Limb (tissue), 2 donors: ENCODE results near the gene PRG3.
"Not testable (repeated sequence)": the region's sequence is repeated elsewhere in the genome, so short reads cannot be mapped to it uniquely, and the experiment has no call there.

Experiments
- DNase-seq, 2 donors: peaks; one replicate each; pipeline ENCODE4 v3.0.0-alpha.2; 2016; ENCODE audit errors: extremely low spot score in 2 of 2

PRG3 gene

GRCh38 chr11:57361420-57361819, 19.5 kb downstream of the PRG3 start:
- DNase-seq, result not testable (repeated sequence)

- DNase-seq, result no peak
These were observed 20.0 kb downstream of the PRG3 start for GRCh38 chr11:57360991-57361390.

GRCh38 chr11:57359896-57360690, 20.9 kb downstream of the PRG3 start:
- DNase-seq, result no peak

- no peak for DNase-seq
These were observed 21.6 kb downstream of the PRG3 start for GRCh38 chr11:57359396-57359795.

- no peak for DNase-seq
These were observed 22.0 kb downstream of the PRG3 start for GRCh38 chr11:57358991-57359390.

- DNase-seq, result no peak
These were observed 22.4 kb downstream of the PRG3 start for GRCh38 chr11:57358543-57358961.

- DNase-seq, result no peak
These were observed 23.1 kb downstream of the PRG3 start for GRCh38 chr11:57357856-57358255.

GRCh38 chr11:57357310-57357709, 23.6 kb downstream of the PRG3 start:
- DNase-seq, result no peak

GRCh38 chr11:57356268-57356667, 24.7 kb downstream of the PRG3 start:
- DNase-seq, result no peak

- no peak for DNase-seq
These were observed 26.3 kb downstream of the PRG3 start for GRCh38 chr11:57354699-57355098.

GRCh38 chr11:57353852-57354251, 27.1 kb downstream of the PRG3 start:
- DNase-seq, result no peak

GRCh38 chr11:57353446-57353845, 27.5 kb downstream of the PRG3 start:
- no peak for DNase-seq

GRCh38 chr11:57353036-57353435, 27.9 kb downstream of the PRG3 start:
- DNase-seq, result no peak

- peak in 1 of 2 donors; percentile 84 for DNase-seq
These were observed 31.3 kb downstream of the PRG3 start for GRCh38 chr11:57349491-57350274.

GRCh38 chr11:57348636-57349313, 32.2 kb downstream of the PRG3 start:
- no peak for DNase-seq

- DNase-seq, result no peak
These were observed 32.9 kb downstream of the PRG3 start for GRCh38 chr11:57348052-57348451.

GRCh38 chr11:57347336-57347735, 33.6 kb downstream of the PRG3 start:
- no peak for DNase-seq

- DNase-seq, result peak; percentile 76 to 79
These were observed 35.3 kb downstream of the PRG3 start for GRCh38 chr11:57345555-57346211.

GRCh38 chr11:57344826-57345225, 36.1 kb downstream of the PRG3 start:
- DNase-seq, result no peak

- no peak for DNase-seq
These were observed 37.1 kb downstream of the PRG3 start for GRCh38 chr11:57343825-57344224.

- no peak for DNase-seq
These were observed 38.2 kb downstream of the PRG3 start for GRCh38 chr11:57342702-57343101.
